Measurements from ENCODE around the gene AGAP3.

AGAP3 gene

GRCh38 chr7:151187409-151188251 is 101.4 kb downstream of the AGAP3 start:
- no peak for DNase-seq (ENCODE audit: low read depth)

- no peak for DNase-seq (ENCODE audit: low read depth)
These were observed 101.9 kb downstream of the AGAP3 start for GRCh38 chr7:151188252-151188542.

GRCh38 chr7:151189038-151189437 is 102.8 kb downstream of the AGAP3 start:
- no peak for DNase-seq (ENCODE audit: low read depth)

DNA sequence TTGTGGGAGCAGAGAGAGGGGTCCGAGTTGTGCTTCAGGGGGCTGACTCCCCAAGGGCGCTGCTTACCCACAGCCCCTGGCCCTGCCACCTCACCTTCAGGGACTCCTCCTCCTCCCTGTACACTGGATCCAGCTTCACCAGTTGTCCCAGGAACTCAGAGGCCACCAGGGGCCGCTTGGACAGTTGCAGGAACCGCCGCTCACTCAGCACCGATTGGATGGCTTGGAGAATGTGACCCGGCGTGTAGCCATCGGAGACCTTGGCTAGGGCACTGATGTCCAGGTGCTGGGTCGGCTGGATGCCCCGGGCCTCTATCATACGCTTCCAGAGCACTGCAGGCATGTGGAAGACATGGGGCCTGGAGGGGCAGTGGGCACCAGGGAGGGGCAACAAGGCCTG is 105.3 kb downstream of the AGAP3 start:
- no peak for DNase-seq (ENCODE audit: low read depth)

GRCh38 chr7:151192002-151192539 is 105.8 kb downstream of the AGAP3 start:
- no peak for DNase-seq (ENCODE audit: low read depth)

DNA sequence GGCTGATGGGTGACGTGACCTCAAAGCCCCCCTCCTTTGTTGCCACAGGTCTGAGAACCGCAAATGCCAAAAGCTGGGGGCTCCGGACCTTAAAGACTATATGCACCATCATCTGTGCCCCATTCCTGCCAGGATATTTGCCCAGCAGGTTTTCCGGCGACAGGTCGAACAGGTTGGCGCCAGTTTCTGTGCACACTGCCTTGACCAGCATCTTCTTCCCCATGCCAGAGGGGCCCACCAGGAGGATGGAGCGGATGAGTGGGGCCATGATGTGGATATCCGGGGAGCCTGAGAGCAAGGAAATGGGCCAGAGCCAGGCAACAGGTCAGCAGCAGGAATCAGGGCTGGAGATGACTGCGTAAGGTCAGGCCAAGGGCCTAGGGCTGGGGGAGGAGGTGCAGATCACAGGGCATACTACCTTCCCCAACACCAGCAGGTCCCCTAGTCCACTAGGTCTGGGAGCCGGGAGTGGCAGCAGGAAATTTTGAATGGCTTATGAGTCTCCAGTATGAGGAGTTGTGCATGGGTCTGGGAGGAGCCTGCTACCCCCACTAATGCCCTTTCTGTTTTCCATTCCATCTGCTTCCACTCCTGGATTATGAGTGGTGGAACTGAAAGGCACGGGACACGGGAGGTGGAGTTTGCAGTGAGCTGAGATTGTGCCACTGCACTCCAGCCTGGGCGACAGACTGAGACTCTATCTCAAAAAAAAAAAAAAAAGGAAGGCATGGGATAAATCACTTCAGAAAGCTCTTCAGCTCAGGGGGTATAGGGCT is 107.1 kb downstream of the AGAP3 start:
- no peak for DNase-seq (ENCODE audit: low read depth)
